HG02623 (cell line): ENCODE measurements around the gene POU2AF1.

Source experiments
- ATAC-seq: cut with Tn5 transposase; IDR thresholded peaks from one replicate; pipeline ENCODE4 v1.9.1; 2021; ENCODE audit warnings: moderate library complexity; ENCODE audit not compliant: unreplicated experiment

POU2AF1 gene

GRCh38 chr11:111348147-111348546 lies 30.9 kb downstream of the POU2AF1 start:
- no peak for ATAC-seq

- ATAC-seq, result no peak
Measured at GRCh38 chr11:111347723-111348115, 31.4 kb downstream of the POU2AF1 start.

- ATAC-seq, result no peak
Measured at GRCh38 chr11:111347002-111347722, 31.9 kb downstream of the POU2AF1 start.

GRCh38 chr11:111344032-111344431 lies 35.0 kb downstream of the POU2AF1 start:
- no peak for ATAC-seq

GRCh38 chr11:111342329-111342728 lies 36.7 kb downstream of the POU2AF1 start:
- ATAC-seq, result no peak

GRCh38 chr11:111339758-111340388 lies 39.2 kb downstream of the POU2AF1 start:
- ATAC-seq, result no peak

- no peak for ATAC-seq
Measured at GRCh38 chr11:111336582-111337256, 42.4 kb downstream of the POU2AF1 start.

- no peak for ATAC-seq
Measured at GRCh38 chr11:111336062-111336461, 43.0 kb downstream of the POU2AF1 start.

- no peak for ATAC-seq
Measured at GRCh38 chr11:111335549-111335948, 43.5 kb downstream of the POU2AF1 start.

GRCh38 chr11:111334532-111335502 lies 44.3 kb downstream of the POU2AF1 start:
- no peak for ATAC-seq

GRCh38 chr11:111331711-111332479 lies 47.2 kb downstream of the POU2AF1 start:
- ATAC-seq, result no peak

GRCh38 chr11:111330234-111330893 lies 48.7 kb downstream of the POU2AF1 start:
- ATAC-seq, result no peak

GRCh38 chr11:111329306-111330204 lies 49.5 kb downstream of the POU2AF1 start:
- ATAC-seq, result no peak

GRCh38 chr11:111327908-111328624 lies 51.0 kb downstream of the POU2AF1 start:
- ATAC-seq, result no peak

- no peak for ATAC-seq
Measured at GRCh38 chr11:111326824-111327223, 52.3 kb downstream of the POU2AF1 start.

- ATAC-seq, result no peak
Measured at GRCh38 chr11:111325259-111325658, 53.8 kb downstream of the POU2AF1 start.

GRCh38 chr11:111324277-111324720 lies 54.8 kb downstream of the POU2AF1 start:
- no peak for ATAC-seq

- ATAC-seq, result no peak
Measured at GRCh38 chr11:111322534-111322933, 56.5 kb downstream of the POU2AF1 start.
